Superior temporal gyrus (tissue), 1 donor: ENCODE measurements around the gene CPED1.
"Not testable (repeated sequence)": the region's sequence is repeated elsewhere in the genome, so short reads cannot be mapped to it uniquely, and the experiment has no call there.

Source experiments
- DNase-seq: peaks from one replicate; pipeline ENCODE4 v3.0.0-alpha.2; 2016; ENCODE audit errors: extremely low spot score

The CPED1 gene

DNA sequence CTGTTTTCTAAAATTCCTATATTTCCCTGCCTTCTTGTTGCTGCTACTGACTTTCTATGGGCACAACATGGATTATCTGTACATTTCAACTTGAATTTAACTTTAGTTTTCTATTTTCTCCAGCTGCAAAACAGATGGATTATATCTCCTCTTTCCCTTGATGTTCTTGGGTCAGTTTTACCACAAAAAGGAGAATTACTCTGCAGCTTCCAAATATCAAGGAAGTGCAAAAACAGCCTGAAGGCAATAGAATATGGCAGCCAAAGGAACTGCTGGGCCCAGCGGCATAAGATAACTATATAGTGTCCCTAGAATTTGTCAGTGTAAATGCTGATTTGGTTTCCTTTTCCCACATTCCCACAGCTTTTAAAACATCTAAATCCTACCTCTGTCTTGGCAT is 29.1 kb downstream of the CPED1 start:
- DNase-seq: no peak

GRCh38 chr7:121019018-121019417 is 30.5 kb downstream of the CPED1 start:
- no peak for DNase-seq

DNA sequence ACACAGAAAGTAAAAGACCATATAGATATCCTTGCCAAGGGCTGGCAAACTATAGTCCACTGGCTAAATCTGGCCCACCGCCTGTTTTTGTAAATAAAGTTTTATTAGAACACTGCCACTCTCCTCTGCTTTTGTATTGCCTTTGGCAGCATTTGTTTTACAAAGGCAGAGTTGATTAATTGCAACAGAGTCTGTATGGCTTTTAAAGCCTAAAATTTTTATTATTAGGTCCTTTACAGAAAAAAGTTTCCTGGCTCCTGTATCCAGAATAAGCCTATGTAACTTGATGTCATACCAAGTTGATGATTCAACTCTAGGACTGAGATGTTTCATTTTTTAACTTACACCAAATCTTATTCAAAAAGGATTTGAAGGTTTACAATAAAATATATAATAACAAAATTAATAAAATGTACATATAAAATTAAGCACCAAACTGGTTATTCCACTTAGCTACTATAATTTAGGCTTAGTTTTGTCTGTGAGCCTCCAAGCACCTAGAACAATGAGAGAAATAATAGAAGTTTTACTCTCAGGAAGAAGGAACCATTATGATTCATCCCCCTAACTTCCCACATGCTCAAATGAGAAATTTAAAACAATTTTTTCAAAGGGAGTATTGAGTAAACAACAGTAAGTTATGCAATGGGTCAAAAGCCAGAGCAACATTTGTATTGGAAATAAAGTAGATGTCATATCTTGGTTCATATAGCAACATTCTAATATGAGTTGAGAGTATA is 31.9 kb downstream of the CPED1 start:
- DNase-seq: no peak

DNA sequence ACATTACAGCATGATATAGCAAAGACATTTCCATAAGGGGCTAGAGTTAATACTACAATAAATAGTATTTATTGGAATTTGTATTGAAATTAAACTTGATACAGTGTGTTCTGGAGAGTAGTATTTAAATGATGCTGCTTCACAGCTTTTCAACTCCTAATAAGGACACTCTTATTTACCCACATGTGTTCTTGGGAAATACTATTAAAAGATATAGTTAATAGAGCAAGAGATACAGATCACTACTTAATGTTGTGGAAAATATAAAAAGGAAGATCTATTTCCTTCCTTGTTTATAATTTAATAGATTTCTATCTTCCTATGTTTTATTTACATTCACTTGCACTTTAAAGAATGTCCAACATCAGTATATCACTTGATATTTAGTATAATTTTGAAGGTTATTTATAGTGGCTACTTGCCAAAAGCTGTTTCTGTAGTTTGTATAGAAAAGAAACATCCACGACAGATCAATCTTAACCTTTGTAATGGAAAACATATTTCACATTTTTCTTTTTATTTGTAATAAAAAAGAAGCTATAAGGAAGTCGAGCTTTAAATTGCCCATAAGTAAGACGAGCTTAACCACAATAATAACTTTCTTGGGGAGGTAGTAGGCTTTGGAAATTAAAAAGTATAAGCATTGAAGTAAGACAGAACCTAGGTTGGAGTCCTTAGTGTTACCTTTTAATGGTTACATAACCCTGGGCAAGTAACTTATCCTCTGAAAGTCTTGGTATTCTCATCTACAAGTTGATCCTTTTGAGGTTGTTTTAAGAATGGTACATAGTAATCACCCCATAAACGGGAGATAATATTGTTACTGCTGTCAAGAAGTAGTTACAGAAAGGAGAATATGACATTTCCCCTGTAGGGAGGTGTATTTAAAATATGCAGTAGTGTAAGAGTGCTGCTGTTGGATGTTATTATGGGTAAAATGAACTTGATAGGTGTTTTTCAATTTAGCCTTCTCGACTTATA is 32.8 kb downstream of the CPED1 start:
- DNase-seq: no peak

DNA sequence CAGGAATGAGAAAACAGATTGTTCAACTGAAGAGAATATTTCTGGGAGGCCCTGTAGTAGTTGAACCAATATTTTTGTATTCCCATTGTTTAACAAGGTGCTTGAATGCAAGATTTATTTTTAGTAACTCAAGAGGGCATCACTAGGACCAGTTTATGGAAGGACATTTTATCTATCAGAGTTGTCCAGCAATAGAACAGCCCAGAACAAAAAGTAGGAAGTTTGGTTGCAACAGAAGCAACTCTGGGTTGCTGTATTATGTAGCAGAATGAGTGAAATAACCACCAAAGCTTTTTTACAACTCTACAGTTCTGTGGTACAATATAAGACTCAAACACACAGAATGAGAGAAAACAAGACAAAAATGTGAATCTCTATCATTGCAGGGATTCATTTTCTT is 34.7 kb downstream of the CPED1 start:
- no peak for DNase-seq

GRCh38 chr7:121023683-121024511 is 35.4 kb downstream of the CPED1 start:
- DNase-seq: no peak

GRCh38 chr7:121024611-121025010 is 36.1 kb downstream of the CPED1 start:
- no peak for DNase-seq

- DNase-seq: no peak
Measured at GRCh38 chr7:121026159-121026558, 37.6 kb downstream of the CPED1 start.

- DNase-seq: no peak
Measured at GRCh38 chr7:121026577-121027111, 38.1 kb downstream of the CPED1 start.

DNA sequence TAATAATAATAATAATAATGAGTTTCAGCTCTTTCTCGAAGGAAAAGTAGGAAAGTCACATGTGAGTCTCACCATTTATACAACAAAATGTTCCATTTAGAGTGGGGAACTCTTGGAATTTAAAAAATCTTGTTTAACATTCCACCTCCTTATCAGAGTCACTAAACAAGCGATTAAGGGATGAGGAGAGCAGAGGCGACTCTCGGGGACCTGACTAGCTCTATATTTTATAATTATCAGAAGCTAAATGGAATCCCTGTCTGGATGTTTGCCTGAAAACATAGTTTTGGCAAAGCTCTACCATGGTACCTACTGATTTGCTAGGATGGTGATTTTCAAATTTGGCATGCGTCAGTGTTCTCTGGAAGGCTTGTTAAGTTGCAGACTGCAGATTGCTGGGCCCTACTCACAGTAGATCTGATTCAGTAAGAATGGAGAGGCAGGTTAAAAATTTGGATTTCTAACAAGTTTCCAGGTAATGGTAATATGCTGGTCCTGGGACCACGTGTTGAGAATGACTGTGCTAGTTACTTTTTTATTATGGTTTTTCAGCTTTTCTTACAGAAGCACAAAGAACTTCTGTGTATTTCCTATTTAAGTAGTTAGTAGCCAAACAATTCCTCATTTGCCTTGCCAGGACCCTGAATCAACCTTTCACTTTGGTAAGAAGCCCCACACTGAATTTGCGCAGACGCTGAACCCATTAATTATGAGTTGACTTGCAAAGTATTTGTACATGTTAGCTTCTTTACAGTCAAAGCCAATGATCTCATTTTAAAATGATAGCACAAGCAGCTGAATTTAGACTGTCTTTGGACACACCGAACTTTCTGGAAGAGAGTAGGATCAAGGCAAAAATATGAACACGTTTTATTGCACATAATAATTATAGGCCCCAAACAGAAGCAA is 39.5 kb downstream of the CPED1 start:
- no peak for DNase-seq

DNA sequence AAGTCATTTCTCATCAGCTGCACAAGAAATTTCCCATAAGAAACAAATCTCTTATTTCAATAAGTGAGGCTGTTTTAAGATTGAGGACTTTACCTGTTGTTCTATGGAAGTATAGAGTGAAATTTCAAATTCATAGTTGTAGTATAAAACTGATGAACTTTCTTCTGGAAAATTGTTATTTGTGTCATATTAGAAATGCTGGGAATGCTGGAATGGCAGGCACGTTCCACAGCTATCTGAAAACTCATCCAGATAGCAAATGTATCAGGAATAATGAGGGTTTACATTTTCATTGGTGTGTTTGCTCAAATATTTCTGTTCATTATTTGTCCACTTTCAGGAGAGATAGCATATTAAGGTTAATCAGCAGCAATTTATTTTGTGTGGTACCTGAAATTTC is 40.8 kb downstream of the CPED1 start:
- DNase-seq: no peak

DNA sequence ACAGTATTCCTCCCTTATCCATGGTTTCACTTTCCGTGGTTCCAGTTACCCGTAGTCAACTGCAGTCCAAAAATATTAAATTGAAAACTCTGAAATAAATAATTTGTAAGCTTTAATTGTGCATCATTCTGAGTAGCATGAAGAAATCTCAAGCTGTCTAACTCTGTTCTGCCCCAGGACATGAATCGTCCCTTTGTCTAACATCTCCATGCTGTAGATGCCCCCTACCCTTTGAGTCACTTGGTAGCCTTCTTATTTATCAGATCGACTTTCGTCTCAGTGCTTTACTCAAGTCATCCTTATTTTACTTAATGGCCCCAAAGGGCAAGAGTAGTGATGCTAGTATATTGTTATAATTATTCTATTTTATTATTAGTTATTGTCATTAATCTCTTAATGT is 41.8 kb downstream of the CPED1 start:
- no peak for DNase-seq

DNA sequence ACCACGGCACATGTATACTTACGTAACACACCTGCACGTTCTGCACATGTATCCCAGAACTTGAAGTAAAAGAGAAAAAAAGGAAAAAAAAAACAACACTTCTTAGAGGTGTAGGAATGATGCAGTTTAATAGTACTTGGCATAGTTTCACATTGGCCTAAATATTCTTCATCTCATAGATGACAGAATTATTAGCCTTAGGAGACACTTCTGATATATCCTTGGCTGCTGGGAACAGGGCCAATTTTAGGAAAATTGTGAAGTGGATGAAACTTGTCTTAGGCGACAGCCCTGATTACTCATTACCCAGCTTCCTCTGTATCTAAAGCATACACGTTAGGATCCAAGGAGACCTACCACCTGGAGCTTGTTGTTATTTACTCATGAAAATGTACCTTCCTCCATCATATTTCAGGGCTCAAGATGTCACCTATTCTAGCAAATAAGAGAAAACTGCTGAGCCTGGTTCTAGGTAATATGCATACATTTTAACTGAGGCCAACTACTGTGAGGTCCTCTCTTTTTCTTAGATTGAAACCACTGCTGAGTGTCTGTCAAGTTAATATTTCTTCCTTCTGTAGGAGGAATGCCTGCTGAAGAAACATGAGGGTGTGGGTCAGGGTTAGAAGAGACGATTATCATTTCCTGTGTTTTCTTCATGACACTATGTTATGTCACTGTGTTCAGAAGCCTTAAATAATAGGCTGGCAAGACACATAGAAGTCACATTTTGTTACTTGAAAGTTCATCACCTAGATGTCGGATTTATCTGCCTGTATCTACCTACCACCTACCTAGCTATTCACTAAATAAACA is 44.3 kb downstream of the CPED1 start:
- no peak for DNase-seq

- DNase-seq: no peak
Measured at GRCh38 chr7:121034929-121035328, 46.4 kb downstream of the CPED1 start.

GRCh38 chr7:121036776-121037175 is 48.3 kb downstream of the CPED1 start:
- not testable (repeated sequence) for DNase-seq

DNA sequence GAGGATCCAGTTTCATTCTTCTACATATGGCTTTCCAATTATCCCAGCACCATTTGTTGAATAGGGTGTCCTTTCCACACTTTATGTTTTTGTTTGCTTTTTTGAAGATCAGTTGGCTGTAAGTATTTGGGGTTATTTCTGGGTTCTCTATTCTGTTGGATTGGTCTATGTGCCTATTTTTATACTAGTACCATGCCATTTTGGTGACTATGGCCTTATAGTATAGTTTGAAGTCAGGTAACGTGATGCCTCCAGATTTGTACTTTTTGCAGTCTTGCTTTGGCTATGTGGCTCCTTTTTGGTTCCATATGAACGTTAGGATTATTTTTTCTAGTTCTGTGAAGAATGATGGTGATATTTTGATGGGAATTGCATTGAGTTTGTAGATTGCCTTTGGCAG is 48.8 kb downstream of the CPED1 start:
- not testable (repeated sequence) for DNase-seq

DNA sequence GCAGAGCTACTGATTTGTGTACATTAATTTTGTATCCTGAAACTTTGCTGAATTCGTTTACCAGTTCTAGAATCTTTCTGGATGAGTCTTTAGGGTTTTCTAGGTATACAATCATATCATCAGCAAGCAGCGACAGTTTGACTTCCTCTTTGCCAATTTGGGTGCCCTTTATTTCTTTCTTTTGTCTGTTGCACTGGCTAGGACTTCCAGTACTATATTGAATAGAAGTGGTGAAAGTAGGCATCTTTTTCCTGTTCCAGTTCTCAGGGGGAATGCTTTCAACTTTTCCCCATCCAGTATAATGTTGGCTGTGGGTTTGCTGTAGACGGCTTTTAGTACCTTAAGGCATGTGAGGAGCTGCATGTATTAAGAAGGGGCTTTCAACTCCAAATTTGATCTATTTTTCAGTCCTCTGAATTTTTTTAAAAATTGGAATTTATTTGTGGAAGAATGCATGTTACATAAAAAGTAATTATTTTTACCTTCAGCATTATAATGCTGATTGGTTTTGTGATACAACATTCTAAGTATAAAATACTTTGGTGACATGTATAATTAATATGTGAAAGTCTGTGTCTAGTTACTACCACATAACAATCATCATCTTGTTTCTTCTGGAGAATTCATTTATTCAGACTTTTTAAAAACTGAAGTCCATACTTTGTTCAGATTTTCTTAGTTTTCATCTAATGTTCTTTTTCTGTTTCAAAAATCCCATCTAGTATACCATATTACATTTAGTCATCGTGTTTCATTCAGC is 49.6 kb downstream of the CPED1 start:
- no peak for DNase-seq

DNA sequence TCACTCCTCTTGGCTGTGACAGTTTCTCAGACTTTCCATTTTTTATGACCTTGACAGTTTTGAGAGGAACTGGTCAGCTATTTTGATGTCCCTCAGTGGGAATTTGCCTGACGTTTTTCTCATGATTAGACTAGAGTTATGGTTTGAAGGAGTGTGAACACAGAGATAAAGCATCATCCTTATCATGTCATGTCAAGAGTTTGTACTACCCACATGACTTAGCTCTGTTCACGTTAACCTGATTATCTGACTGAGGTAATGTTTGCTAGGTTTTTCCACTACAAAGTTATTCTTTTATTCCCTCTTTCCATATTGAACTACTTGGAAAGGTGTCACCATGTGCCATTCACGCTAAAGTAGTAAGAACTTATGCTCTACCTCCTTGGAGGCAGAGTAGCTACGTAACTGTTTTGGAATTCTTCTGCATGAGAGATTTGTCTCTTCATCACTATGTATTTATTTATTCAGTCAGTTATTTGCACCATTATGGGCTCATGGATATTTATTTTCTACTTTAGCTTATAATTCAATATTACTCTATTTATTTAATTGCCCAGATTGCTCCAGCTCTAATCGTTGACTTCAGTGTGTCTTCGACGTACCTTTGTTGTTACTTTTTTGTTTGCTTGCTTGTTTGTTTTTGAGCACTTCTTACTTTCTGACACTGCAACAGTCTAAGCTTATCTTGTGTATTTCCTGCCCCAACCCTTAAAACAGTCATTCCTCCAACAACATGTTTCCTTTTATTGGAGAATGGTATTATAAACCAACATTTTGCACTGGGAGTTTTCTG is 50.4 kb downstream of the CPED1 start:
- DNase-seq: no peak
